NB4 (cell line): ENCODE measurements around the gene LRRC7.

ENCODE experiments used
- DNase-seq: peaks from one replicate; pipeline ENCODE4 v3.0.0; 2010; ENCODE audit warnings: low read depth
- H3K4me3 ChIP-seq: one replicate; pipeline ENCODE4 v1.5.1; 2011; ENCODE audit warnings: mild to moderate bottlenecking, low read depth, low read length, moderate library complexity
- MYC ChIP-seq: IDR thresholded peaks from 2 replicates; pipeline ENCODE4 v1.6.1; 2011; ENCODE audit warnings: low read depth, low read length
- POLR2A ChIP-seq: IDR thresholded peaks from 2 replicates; pipeline ENCODE4 v1.6.1; 2011; ENCODE audit warnings: mild to moderate bottlenecking; ENCODE audit not compliant: insufficient read length; ENCODE audit errors: extremely low read depth
- TF ChIP-seq, protein P1 (sequence below): IDR thresholded peaks from 2 replicates; pipeline ENCODE4 v1.6.1; 2011; ENCODE audit warnings: low read depth, low read length
- TF ChIP-seq, protein P2 (sequence below): IDR thresholded peaks from one replicate; pipeline ENCODE4 v1.5.1; 2012; ENCODE audit warnings: low read depth, low read length

The LRRC7 gene

DNA sequence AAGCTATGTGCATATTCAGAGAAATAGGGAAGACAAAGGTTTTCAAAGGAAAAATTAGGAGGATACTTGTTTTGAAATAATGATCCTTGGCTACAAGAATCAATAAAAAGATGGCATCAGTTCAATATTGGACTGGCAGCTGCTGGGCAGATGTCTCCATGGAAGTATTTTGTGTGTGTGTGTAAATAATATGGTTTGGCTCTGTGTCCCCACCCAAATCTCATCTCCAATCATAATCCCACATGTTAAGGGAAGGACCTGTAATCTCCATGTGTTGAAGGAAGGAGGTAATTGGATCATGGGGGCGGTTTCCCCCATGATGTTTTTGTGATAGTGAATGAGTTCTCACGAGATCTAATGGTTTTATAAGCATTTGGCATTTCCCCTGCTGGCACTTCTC, 40.4 kb upstream of the LRRC7 start:
- no peak overlapping the region for H3K4me3 ChIP-seq
- TF ChIP-seq, protein P1, sequence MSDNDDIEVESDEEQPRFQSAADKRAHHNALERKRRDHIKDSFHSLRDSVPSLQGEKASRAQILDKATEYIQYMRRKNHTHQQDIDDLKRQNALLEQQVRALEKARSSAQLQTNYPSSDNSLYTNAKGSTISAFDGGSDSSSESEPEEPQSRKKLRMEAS, result no peak
- no peak for TF ChIP-seq POLR2A
- TF ChIP-seq, protein P2, sequence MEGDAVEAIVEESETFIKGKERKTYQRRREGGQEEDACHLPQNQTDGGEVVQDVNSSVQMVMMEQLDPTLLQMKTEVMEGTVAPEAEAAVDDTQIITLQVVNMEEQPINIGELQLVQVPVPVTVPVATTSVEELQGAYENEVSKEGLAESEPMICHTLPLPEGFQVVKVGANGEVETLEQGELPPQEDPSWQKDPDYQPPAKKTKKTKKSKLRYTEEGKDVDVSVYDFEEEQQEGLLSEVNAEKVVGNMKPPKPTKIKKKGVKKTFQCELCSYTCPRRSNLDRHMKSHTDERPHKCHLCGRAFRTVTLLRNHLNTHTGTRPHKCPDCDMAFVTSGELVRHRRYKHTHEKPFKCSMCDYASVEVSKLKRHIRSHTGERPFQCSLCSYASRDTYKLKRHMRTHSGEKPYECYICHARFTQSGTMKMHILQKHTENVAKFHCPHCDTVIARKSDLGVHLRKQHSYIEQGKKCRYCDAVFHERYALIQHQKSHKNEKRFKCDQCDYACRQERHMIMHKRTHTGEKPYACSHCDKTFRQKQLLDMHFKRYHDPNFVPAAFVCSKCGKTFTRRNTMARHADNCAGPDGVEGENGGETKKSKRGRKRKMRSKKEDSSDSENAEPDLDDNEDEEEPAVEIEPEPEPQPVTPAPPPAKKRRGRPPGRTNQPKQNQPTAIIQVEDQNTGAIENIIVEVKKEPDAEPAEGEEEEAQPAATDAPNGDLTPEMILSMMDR, result no peak
- no peak for TF ChIP-seq MYC
- DNase-seq, result no peak

DNA sequence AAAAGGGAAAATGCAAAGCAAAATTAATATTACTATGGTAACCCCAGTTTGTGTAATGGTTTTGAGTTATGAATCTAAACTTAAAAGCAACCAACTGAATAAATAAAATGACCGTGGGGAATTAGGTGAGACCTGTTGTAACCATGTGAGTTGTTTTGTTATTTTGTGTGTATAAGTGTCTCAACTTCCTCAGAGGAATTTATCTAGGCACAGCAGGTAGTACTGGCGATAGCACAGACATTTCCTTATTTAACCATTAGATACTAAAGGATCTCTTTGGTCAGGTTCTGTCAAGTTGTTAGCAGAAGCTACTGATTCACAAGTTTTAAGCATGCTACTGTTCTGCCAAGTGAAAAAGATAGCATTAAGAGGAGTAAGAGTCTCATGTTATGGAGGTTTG, 39.3 kb upstream of the LRRC7 start:
- H3K4me3 ChIP-seq, result no peak overlapping the region
- no peak for TF ChIP-seq POLR2A
- TF ChIP-seq MYC, result no peak
- TF ChIP-seq, protein P1, result no peak
- TF ChIP-seq, protein P2, result no peak
- no peak for DNase-seq

DNA sequence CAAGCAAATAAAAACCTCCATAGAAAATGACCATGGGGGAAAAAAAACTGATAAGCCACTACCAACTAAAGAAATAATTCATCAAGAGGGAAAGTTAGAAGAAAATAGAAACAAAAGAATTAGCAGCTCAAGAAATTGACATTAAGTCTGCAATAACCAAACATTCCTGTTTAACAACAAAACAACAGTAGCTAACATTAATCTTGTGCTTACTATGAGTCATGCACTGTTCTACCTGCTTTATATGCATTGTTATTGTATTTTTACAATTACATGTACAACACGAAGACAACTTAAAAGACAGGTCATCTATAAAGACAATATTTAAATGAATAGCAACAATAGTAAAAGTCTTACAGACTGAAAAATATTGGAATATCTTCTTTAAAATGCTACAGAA, 34.4 kb upstream of the LRRC7 start:
- no peak for DNase-seq
- no peak overlapping the region for H3K4me3 ChIP-seq
- TF ChIP-seq MYC, result no peak
- TF ChIP-seq, protein P2, result no peak
- TF ChIP-seq POLR2A, result no peak
- TF ChIP-seq, protein P1, result no peak

DNA sequence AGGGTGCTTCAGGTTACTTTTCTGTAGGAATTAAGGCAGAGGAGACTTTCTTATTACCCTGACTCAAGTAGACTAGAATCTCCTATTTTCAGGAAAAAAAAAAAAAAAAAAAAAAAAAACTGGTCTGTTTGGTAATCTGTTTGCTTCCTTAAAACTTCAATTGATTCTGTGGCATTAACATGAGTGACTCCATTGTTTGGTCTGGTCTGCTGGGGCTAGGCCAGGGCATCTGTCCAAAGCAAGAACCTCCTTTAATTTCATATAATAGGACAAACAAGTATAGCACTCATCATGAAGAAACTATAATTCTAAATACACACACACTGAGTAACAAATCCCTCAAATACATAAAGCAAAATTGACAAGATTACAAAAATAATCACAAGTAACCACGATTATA, 32.9 kb upstream of the LRRC7 start:
- no peak for DNase-seq
- TF ChIP-seq MYC, result no peak
- TF ChIP-seq, protein P1, result no peak
- TF ChIP-seq, protein P2, result no peak
- no peak for TF ChIP-seq POLR2A

DNA sequence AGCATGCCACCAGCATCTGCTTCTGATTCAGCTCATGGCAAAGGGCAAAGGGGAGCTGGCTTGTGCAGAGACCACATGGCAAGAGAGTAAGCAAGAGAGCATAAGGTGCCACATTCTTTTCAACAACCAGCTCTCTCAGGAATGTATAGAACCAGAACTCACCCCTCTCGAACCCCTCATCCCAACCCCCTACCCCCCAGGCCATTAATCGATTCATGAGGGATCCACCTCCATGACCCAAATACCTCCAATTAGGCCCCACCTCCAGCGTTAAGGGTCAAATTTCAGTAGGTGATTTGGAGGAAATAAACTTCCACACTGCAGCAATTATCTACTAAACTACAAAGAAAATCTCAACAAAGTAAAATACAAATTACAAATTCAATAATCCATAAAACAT, 32.2 kb upstream of the LRRC7 start:
- no peak for DNase-seq
- H3K4me3 ChIP-seq, result no peak overlapping the region

More for the DNA sequence above, 32.9 kb upstream of the LRRC7 start:
- no peak overlapping the region for H3K4me3 ChIP-seq

More for the DNA sequence above, 32.2 kb upstream of the LRRC7 start:
- TF ChIP-seq MYC (no peak), POLR2A (no peak)
- TF ChIP-seq, protein P2, result no peak
- TF ChIP-seq, protein P1, result no peak
